NCI-H128 (cell line): Measurements from ENCODE around the gene CRYGN.

Source experiments
- DNase-seq: peaks from one replicate; lab custom pipeline; 2025; ENCODE audit not compliant: unreplicated experiment; lab: John Stamatoyannopoulos, UW

Gene CRYGN

GRCh38 chr7:151393031-151393977 lies 46.6 kb downstream of the CRYGN start:
- no peak for DNase-seq

GRCh38 chr7:151392426-151392825 lies 47.5 kb downstream of the CRYGN start:
- no peak for DNase-seq

GRCh38 chr7:151392002-151392401 lies 47.9 kb downstream of the CRYGN start:
- no peak for DNase-seq

GRCh38 chr7:151391358-151391730 lies 48.6 kb downstream of the CRYGN start:
- DNase-seq, result no peak

- no peak for DNase-seq
These were observed 49.2 kb downstream of the CRYGN start for GRCh38 chr7:151390598-151391357.

GRCh38 chr7:151389768-151390597 lies 50.0 kb downstream of the CRYGN start:
- DNase-seq, result no peak

- no peak for DNase-seq
These were observed 50.7 kb downstream of the CRYGN start for GRCh38 chr7:151389096-151389767.

- DNase-seq, result no peak
These were observed 51.5 kb downstream of the CRYGN start for GRCh38 chr7:151388430-151388829.

- no peak for DNase-seq
These were observed 52.0 kb downstream of the CRYGN start for GRCh38 chr7:151388007-151388297.

- no peak for DNase-seq
These were observed 52.6 kb downstream of the CRYGN start for GRCh38 chr7:151387161-151388006.

GRCh38 chr7:151386301-151387160 lies 53.4 kb downstream of the CRYGN start:
- no peak for DNase-seq

- DNase-seq, result no peak
These were observed 54.2 kb downstream of the CRYGN start for GRCh38 chr7:151385626-151386300.

GRCh38 chr7:151384776-151385625 lies 54.9 kb downstream of the CRYGN start:
- no peak for DNase-seq

- no peak for DNase-seq
These were observed 55.6 kb downstream of the CRYGN start for GRCh38 chr7:151384352-151384697.

GRCh38 chr7:151383638-151384351 lies 56.1 kb downstream of the CRYGN start:
- no peak for DNase-seq

GRCh38 chr7:151382079-151382885 lies 57.7 kb downstream of the CRYGN start:
- no peak for DNase-seq
